Breast epithelium (tissue), 4 donors: Measurements from ENCODE around the gene ARSD. TPM values are rescaled to one million over a fixed set of nuclear protein-coding genes. Genes with fewer than 3 reads are reported as not detected.
A peak's percentile ranks its signal among the peaks of the same experiment; 100 is the strongest.
"Not testable (repeated sequence)": the region's sequence is repeated elsewhere in the genome, so short reads cannot be mapped to it uniquely, and the experiment has no call there.

Experiments
- DNase-seq, 2 donors: peaks; one replicate each; pipeline ENCODE4 v3.0.0-alpha.2; 2019; ENCODE audit warnings: low spot score in 2 of 2
- H3K27ac ChIP-seq, 2 donors: fragments of 200-600 bp; sonication (generic) in 1 of 2; one replicate each; pipeline ENCODE4 v1.5.1; 2016 to 2019; ENCODE audit warnings: mild to moderate bottlenecking in 1 of 2
- H3K27me3 ChIP-seq, 2 donors: fragments of 200-600 bp; sonication (generic) in 1 of 2; one replicate each; pipeline versions ENCODE4 v1.5.1 to v1.6.0; 2017 to 2019; ENCODE audit warnings: control low read depth in 1 of 2, mild to moderate bottlenecking in 1 of 2
- H3K36me3 ChIP-seq: fragments of 200-600 bp; one replicate; pipeline ENCODE4 v1.5.1; 2019
- H3K4me1 ChIP-seq, 2 donors: fragments of 200-600 bp; sonication (generic); one replicate each; pipeline ENCODE4 v1.5.1; 2016 to 2019; ENCODE audit warnings: control low read depth in 1 of 2
- H3K4me3 ChIP-seq, 3 donors: fragments of 200-600 bp; sonication (generic); 1 replicate in 2 of 3; 2 replicates in 1 of 3; pipeline ENCODE4 v1.5.1; 2016 to 2019; ENCODE audit warnings: mild to moderate bottlenecking in 3 of 3, moderate library complexity in 2 of 3
- H3K9me3 ChIP-seq, 2 donors: fragments of 200-600 bp; sonication (generic) in 1 of 2; one replicate each; pipeline ENCODE4 v1.5.1; 2016 to 2019; ENCODE audit warnings: control low read depth in 1 of 2
- CTCF ChIP-seq, 3 donors: fragments of 450-650 bp; IDR thresholded peaks; one replicate each; pipeline ENCODE4 v1.5.1; 2016 to 2017; ENCODE audit warnings: antibody characterized with exemption in 3 of 3, mild to moderate bottlenecking in 3 of 3, moderate library complexity in 3 of 3
- POLR2A ChIP-seq: fragments of 450-650 bp; IDR thresholded peaks from one replicate; pipeline ENCODE4 v1.6.1; 2016; ENCODE audit warnings: antibody characterized with exemption, mild to moderate bottlenecking, moderate library complexity
- POLR2AphosphoS5 ChIP-seq, 3 donors: sonication (generic); formaldehyde crosslinking; IDR thresholded peaks; one replicate each; pipeline ENCODE4 v1.6.1; 2017; ENCODE audit warnings: antibody characterized with exemption in 3 of 3
- intact Hi-C: fragments of 100-400 bp; cut with DNase I; formaldehyde crosslinking; loops from one replicate; pipeline ENCODE4 v1.15.1; 2023; ENCODE audit warnings: low total_unique reads
- total RNA-seq, 3 donors: library from RNA; depleted of rRNA; stranded (reverse); fragments of >200 nt; gene quantifications; one replicate each; pipeline ENCODE4 v1.1.0, GENCODE V29; 2016

Gene ARSD
- total RNA-seq, 3 donors from 2014 or later, result 28.0 to 83.3 (median 47.2) TPM

- Histone ChIP-seq H3K36me3 (no peaks in the 10 kb centered on the region), H3K9me3 (peaks cover 0 to 4% of the 10 kb centered on the region in 2 donors), H3K27ac (peak overlapping the region in 1 of 2 donors; percentile 8), H3K4me1 (no peaks in the 10 kb centered on the region), H3K27me3 (no peaks in the 10 kb centered on the region), H3K4me3 (peak overlapping the region in 1 of 3 donors; percentile 22)
- intact Hi-C loops, result no loop called here
- no peak for DNase-seq
- TF ChIP-seq CTCF (IDR thresholded peaks at IDR 0.05) (no peak), POLR2AphosphoS5 (IDR thresholded peaks at IDR 0.05) (no peak), POLR2A (no peak)
Observed at GRCh38 chrX:2897311-2897689, 31.8 kb downstream of the ARSD start.

GRCh38 chrX:2894885-2895292, 34.2 kb downstream of the ARSD start:
- Histone ChIP-seq H3K4me3 (no peak overlapping the region), H3K27ac (no peak overlapping the region), H3K9me3 (no peaks in the 10 kb centered on the region), H3K36me3 (no peaks in the 10 kb centered on the region), H3K4me1 (no peaks in the 10 kb centered on the region), H3K27me3 (no peaks in the 10 kb centered on the region)
- DNase-seq, result no peak
- no peak for TF ChIP-seq CTCF (IDR thresholded peaks at IDR 0.05)
- TF ChIP-seq POLR2AphosphoS5 (IDR thresholded peaks at IDR 0.05), result no peak
- TF ChIP-seq POLR2A, result no peak
- intact Hi-C loops, result no loop called here

GRCh38 chrX:2892816-2893215, 36.3 kb downstream of the ARSD start:
- H3K4me3 ChIP-seq, result no peak overlapping the region
- no peak overlapping the region for H3K27ac ChIP-seq
- no peaks in the 10 kb centered on the region for H3K4me1 ChIP-seq
- TF ChIP-seq CTCF (IDR thresholded peaks at IDR 0.05), result no peak
- TF ChIP-seq POLR2AphosphoS5 (IDR thresholded peaks at IDR 0.05), result no peak
- TF ChIP-seq POLR2A, result no peak
- no peaks in the 10 kb centered on the region for H3K27me3 ChIP-seq
- no peak for DNase-seq
- H3K36me3 ChIP-seq, result no peaks in the 10 kb centered on the region
- H3K9me3 ChIP-seq, result no peaks in the 10 kb centered on the region
- intact Hi-C loops, result no loop called here

- H3K36me3 ChIP-seq, intact Hi-C loops, H3K4me1 ChIP-seq, H3K9me3 ChIP-seq, DNase-seq, H3K27me3 ChIP-seq, H3K27ac ChIP-seq, H3K4me3 ChIP-seq: not testable (repeated sequence)
Observed at GRCh38 chrX:2890536-2891460, 38.3 kb downstream of the ARSD start.

- intact Hi-C loops, DNase-seq, H3K27me3 ChIP-seq, H3K4me1 ChIP-seq, H3K36me3 ChIP-seq, H3K9me3 ChIP-seq: not testable (repeated sequence)
- Histone ChIP-seq H3K27ac (peak overlapping the region in 1 of 2 donors; percentile 25), H3K4me3 (peak overlapping the region; percentile 33 to 67 (median 46))
Observed at GRCh38 chrX:2889706-2890490, 39.2 kb downstream of the ARSD start.
